Mononuclear cell (primary cell): ENCODE measurements around the gene HMGN1. TPM values are rescaled to one million over a fixed set of nuclear protein-coding genes. Genes with fewer than 3 reads are reported as not detected.

Source experiments
- H3K27me3 ChIP-seq: 2 replicates; pipeline ENCODE4 v1.6.0; 2011; ENCODE audit warnings: low read length, control low read depth; ENCODE audit not compliant: insufficient read depth
- H3K4me1 ChIP-seq: 2 replicates; pipeline ENCODE4 v1.5.1; 2011; ENCODE audit warnings: mild to moderate bottlenecking, low read length, control low read depth; ENCODE audit not compliant: insufficient read depth
- H3K4me3 ChIP-seq: 2 replicates; pipeline ENCODE4 v1.5.1; 2011; ENCODE audit warnings: mild to moderate bottlenecking, low read length, moderate library complexity
- H3K9me3 ChIP-seq: 2 replicates; pipeline ENCODE4 v1.5.1; 2011; ENCODE audit warnings: low read depth, mild to moderate bottlenecking, control low read depth, low read length
- total RNA-seq: library from RNA; depleted of rRNA; stranded (reverse); fragments of >200 nt; gene quantifications from one replicate; pipeline ENCODE4 v1.2.3, GENCODE V29; 2012

Gene HMGN1
- total RNA-seq, 1 donor: 162 TPM

DNA sequence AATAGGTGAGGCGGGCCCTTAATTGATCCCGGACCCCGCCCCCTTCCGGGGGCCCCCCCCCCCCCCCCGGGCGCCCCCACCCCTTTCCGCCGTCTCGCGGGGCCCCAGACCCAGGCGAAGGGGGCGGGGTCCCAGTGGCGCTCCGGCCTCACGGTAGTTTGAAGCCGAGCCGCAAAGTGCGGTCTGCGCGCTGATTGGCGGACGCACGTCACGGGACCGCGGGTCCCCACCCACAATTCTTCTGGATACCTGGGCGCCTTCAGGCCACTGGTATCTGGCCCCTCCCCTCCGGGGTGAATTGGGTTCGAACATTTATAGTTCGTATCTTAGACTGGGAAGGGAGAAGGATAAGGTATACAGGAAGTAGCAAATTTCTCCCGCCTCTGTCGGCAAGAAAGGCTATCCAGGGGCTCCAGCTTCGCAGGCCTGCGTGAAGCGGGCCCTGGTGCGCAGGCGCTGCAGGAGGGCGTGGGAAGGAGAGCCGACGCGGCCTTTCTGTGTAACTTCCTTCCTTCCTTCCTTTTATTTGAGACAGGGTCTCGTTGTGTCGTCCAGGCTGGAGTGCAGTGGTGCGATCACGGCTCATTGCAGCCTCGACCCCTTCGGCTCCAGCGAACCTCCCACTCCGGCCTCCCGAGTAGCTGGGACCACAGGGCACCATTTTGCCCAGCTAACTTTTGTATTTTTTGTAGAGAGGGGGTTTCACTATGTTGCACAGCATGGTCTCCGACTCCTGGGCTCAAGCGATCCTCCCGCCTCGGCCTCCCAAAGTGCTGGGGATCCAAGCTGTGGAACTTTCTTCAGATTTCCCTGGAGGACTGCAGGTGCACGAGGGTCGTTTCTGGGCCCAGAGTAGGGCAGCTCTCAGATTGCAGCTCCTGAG is 564 bp upstream of the HMGN1 start:
- Histone ChIP-seq H3K27me3 (no peaks in the 10 kb centered on the region), H3K4me1 (peaks cover 26% of the 10 kb centered on the region), H3K4me3 (peak overlapping the region; percentile 53), H3K9me3 (no peaks in the 10 kb centered on the region)

DNA sequence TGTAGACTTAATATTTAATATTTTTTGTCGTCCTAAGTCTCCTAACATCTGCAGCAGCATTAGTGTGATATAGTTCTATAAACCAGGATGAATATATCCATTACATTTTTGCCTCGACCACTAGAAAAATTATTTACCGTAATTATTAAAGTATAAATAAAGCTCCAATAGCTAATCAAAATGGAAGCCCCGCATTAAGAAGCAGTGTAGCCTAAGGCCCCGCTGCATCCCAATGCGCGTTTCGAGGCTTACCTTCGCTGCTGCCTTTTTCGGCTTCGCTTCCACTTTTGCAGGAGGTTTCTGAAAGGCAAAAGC is 891 bp downstream of the HMGN1 start:
- Histone ChIP-seq H3K27me3 (no peaks in the 10 kb centered on the region), H3K4me1 (peaks cover 26% of the 10 kb centered on the region), H3K9me3 (no peaks in the 10 kb centered on the region), H3K4me3 (peak overlapping the region; percentile 83)

DNA sequence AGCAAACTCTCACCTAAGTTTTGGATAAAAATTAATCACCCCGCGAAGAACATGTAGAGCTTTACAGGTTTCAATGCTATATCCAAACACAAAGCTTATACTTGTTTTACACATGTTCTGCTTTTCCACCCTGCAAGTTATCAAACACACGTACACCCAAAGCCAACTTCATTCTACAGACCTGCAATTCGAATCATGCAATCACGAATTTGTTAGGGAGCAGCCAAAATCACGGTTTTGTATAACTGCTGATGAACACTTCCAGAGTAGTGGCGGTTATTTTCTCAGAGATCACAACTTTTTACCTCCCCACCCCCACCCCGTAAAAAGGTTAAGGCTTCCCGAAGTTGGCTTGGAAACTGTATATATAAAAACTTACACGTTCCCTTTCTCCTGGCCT is 1.4 kb downstream of the HMGN1 start:
- H3K4me3 ChIP-seq: peak overlapping the region; percentile 83
- H3K4me1 ChIP-seq: peaks cover 26% of the 10 kb centered on the region
- H3K27me3 ChIP-seq: no peaks in the 10 kb centered on the region
- H3K9me3 ChIP-seq: no peaks in the 10 kb centered on the region

DNA sequence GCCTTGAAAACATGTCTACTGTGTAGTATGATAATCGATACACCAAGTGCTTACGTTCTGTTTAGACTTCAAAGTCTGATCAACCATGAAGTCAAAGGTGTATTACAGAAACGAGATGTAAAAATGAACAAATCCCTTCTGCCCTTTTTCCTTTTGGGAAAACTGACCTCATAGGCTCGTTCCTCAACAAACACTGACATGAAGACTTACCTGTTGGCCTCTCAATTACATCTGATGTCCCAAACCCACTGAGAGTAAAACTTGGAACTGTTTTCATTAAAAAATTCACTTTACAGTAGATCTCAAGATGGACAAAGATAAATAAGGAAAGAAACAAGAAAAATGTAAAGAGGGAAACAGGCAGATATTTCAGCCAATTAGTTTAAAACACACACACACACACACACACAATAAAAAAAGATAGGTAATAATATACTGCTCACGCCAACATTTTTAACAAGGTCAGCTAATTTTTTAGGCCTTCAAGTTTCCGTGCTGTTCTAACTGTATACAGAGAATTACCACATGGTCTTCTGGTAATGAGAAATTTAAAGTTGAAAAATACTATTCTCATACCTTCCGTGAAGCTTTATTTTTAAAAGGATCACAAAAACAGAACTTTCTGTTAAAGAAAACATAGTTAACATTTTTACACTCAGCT is 2.1 kb downstream of the HMGN1 start:
- Histone ChIP-seq H3K27me3 (no peaks in the 10 kb centered on the region), H3K4me1 (peaks cover 26% of the 10 kb centered on the region), H3K9me3 (no peaks in the 10 kb centered on the region), H3K4me3 (no peak overlapping the region)

DNA sequence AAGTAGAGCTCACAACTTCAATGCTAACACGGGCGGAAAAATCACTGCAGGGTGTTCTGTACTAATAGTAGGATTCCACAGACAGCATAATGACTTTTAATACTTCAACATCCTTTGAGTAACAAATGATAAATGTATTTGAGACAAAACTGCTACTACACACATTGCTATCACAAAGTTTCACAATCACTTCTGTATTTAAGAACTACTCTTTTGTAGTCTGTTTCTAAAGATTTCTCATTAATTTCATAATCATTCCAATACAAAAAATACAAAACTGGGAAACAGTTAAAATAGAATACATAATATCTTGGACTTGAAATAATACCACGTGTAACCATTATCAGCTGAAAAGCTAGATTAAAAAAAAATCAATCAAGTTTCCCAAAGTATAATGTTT is 2.7 kb downstream of the HMGN1 start:
- Histone ChIP-seq H3K27me3 (no peaks in the 10 kb centered on the region), H3K4me1 (peaks cover 26% of the 10 kb centered on the region), H3K4me3 (no peak overlapping the region), H3K9me3 (no peaks in the 10 kb centered on the region)

DNA sequence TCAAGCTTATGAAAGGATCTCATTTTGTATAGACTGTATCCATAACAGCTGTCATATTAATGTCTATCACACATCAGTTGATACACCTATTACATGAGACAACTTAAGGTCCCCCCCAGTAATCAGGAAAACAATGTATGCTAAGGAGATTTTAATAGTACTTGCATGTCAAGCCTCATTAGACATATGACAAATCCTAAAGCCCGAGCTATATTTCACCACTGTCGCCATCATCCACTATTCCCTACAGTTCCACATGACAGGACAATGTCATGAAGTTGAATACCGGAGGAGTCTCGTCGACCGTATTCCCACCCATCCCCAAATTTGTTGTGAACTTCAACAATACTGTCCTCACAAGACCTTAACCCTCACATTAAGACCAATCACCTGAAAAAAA is 3.4 kb downstream of the HMGN1 start:
- Histone ChIP-seq H3K9me3 (no peaks in the 10 kb centered on the region), H3K27me3 (no peaks in the 10 kb centered on the region), H3K4me3 (no peak overlapping the region)

DNA sequence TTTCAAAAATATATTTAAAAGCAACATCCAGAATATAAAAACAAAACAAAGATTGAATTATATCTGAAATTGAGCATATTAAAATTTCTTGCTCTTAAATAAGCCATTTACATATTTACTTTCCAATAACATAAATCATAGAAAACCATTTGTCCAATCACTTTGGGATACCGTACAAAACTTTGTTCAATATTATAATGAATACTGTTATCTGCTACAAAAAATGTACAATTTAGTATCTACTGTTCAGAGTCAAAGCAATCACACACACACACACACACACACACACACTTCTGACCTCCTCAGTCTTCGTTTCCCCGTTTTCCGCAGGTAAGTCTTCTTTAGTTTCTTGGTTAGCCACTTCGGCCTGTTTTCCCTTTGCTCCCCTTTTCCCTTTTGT is 4.0 kb downstream of the HMGN1 start:
- Histone ChIP-seq H3K4me3 (no peak overlapping the region), H3K27me3 (no peaks in the 10 kb centered on the region), H3K9me3 (no peaks in the 10 kb centered on the region), H3K4me1 (peaks cover 20% of the 10 kb centered on the region)

More for the DNA sequence above, 3.4 kb downstream of the HMGN1 start:
- H3K4me1 ChIP-seq: peaks cover 26% of the 10 kb centered on the region

DNA sequence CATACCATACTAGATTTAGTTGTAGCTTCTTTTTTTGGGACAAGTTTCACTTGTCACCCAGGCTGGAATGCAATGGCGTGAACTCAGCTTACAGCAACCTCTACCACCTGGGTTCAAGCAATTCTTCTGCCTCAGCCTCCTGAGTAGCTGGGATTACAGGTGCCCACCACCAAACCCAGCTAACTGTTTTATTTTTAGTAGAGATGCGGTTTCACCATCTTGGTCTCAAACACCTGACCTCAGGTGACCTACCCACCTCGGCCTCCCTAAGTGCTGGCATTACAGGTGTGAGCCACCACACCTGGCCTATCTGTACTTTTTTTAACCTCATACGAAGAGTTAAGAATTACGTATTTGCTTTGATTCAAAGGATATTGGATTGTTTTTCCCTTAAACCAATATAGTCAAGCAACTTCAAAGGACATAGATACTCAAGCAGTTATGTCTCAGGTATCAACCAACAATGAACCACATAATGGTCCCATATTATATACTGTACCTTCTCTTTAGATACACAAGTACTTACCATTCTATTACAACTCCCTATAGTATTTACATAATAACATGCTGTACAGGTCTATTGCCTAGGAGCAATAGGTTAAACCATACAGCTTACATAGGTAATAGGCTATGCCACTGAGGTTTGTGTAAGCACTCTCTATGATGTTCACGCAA is 7.5 kb downstream of the HMGN1 start:
- Histone ChIP-seq H3K4me3 (no peak overlapping the region), H3K9me3 (no peaks in the 10 kb centered on the region), H3K27me3 (no peaks in the 10 kb centered on the region), H3K4me1 (peaks cover 6% of the 10 kb centered on the region)

DNA sequence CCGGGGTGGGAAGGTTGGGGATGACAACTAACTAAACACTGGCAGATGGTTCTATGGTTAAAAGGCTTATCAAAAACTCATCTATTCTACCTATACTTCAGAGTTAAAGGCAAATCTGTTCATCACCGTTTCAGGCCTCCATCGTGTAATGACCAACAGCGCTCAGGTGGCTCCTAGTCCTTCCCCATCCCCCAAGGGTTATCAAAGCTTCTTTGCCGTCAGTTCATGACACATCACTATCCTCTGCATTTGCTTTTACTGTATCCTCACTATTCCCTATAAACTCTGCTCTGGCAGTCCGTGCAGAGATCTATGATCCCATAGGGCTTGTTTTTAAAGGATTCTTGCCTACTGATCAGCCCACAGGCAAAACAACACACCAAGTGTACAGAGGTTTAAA is 8.2 kb downstream of the HMGN1 start:
- Histone ChIP-seq H3K4me1 (peaks cover 5% of the 10 kb centered on the region), H3K9me3 (no peaks in the 10 kb centered on the region), H3K4me3 (no peak overlapping the region), H3K27me3 (no peaks in the 10 kb centered on the region)

DNA sequence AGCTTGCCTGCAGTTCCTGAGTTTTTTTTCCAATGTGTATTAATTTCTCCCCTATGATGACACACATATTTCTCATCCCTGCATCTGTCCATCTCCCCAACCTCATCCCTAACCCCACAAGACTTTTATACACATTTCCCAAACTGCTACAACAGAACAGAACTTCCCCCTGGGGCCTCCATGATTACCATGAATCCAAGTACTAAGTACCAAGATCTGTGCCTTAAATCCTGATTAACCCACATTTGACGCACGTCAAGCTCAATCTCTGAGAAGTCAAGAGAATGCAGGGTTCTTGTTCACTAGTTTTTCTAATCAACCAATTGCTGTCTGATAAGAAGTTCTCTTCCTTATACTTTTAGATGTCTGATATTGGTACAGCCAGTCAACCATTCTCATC is 9.7 kb downstream of the HMGN1 start:
- no peak overlapping the region for H3K4me3 ChIP-seq
- no peaks in the 10 kb centered on the region for H3K27me3 ChIP-seq

DNA sequence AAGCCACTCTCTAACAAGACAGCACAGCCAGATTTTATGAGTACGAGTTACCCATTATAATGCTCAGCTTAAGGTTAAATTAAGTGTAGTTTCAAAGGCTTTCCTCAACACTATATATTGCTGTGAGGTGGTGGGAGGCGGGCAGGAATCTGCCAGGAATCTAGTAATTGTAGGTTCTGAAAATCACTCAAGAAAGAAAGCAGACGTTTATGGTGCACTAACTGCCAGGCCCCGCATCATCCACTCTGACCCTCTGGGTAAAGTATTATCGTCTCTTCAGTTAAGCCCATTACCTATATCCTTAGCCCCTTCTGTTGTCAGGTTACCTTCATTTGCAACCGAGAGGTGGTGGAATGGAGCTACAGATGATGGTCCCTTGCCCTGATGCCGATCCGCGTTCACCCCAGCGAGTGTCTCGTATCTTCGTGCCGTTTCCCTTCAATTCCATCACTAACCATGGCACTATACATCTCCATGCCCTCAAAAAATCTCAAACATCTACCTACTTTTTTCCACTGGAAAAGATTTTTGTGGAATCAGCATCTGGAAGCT is 12.4 kb downstream of the HMGN1 start:
- no peak overlapping the region for H3K4me3 ChIP-seq
- no peaks in the 10 kb centered on the region for H3K9me3 ChIP-seq
- H3K4me1 ChIP-seq: no peaks in the 10 kb centered on the region
- H3K27me3 ChIP-seq: no peaks in the 10 kb centered on the region

More for the DNA sequence above, 9.7 kb downstream of the HMGN1 start:
- H3K4me1 ChIP-seq: no peaks in the 10 kb centered on the region
- no peaks in the 10 kb centered on the region for H3K9me3 ChIP-seq

DNA sequence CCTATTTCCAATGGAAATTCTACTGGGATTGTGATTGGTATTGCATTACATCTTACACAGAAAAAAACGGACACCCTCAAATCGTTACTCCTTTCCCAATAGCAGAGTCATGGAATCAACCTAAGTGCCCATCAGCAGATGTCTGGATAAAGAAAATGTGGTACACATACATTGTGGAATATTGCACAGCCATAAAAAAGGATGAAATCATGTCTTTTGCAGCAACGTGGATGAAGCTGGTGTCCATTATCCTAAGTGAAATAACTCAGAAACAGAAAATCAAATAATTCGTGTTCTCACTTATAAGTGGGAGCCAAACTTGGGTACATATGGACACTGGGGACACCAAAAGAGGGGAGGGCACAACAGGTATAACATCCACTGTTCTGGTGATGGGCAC is 14.3 kb downstream of the HMGN1 start:
- no peaks in the 10 kb centered on the region for H3K27me3 ChIP-seq
- H3K9me3 ChIP-seq: no peaks in the 10 kb centered on the region
- H3K4me3 ChIP-seq: no peak overlapping the region
- H3K4me1 ChIP-seq: no peaks in the 10 kb centered on the region

DNA sequence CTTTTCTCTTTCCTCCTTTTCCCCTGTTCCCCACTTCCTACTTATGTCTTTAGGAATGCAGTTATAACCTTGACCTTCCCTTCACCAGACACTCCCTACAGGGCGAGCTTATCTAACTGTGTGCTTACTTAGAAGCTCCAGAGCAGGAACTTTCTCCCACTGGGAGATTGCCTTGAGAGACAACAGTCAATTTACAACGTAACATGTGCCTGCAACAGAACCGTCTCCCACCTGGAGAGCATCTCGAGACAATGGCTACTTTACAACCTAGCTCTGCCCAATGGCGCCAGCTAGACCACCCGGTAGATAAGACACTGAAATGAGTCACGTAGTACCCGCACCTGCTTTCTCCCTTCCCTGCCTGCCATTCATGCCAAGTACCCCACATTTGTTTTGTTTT is 16.7 kb downstream of the HMGN1 start:
- no peaks in the 10 kb centered on the region for H3K27me3 ChIP-seq
- H3K4me3 ChIP-seq: no peak overlapping the region
- no peaks in the 10 kb centered on the region for H3K9me3 ChIP-seq
- no peaks in the 10 kb centered on the region for H3K4me1 ChIP-seq

DNA sequence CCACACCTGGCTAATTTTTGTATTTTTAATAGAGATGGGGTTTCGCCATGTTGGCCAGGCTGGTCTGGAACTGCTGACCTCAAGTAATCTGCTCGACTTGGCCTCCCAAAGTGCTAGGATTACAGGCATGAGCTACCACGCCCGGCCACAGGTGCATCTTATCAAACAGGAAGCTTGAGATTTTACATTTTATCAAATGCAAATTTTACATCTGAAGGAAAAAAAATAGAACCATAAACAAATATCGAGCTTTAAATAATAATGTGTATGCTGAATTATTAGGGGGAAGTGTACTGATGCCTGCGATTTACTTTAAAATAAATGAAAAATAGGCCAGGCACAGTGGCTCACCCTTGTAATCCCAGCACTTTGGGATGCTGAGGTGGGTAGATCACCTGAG is 18.9 kb downstream of the HMGN1 start:
- H3K27me3 ChIP-seq: no peaks in the 10 kb centered on the region
- H3K9me3 ChIP-seq: no peaks in the 10 kb centered on the region
- no peaks in the 10 kb centered on the region for H3K4me1 ChIP-seq
- no peak overlapping the region for H3K4me3 ChIP-seq

DNA sequence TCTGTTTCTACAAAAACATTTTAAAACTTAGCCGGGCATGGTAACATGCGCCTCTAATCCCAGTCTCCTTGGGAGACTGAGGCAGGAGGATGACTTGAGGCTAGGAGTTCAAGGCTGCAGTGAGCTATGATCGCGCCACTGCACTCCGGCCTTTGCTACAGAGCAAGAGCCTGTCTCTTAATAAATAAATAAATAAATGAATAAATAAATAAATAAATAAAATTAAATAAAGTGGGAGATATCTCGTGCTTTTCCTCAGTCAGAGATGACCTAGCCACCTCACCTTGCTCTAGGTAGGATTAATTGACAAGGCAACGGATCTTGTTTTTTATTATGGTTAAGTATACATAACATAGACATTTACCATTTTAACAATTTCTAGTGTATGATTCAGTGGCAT is 21.2 kb downstream of the HMGN1 start:
- no peaks in the 10 kb centered on the region for H3K4me1 ChIP-seq
- no peaks in the 10 kb centered on the region for H3K9me3 ChIP-seq
- no peak overlapping the region for H3K4me3 ChIP-seq
- H3K27me3 ChIP-seq: no peaks in the 10 kb centered on the region
